ENCODE data around the gene CST8.

Gene CST8

DNA sequence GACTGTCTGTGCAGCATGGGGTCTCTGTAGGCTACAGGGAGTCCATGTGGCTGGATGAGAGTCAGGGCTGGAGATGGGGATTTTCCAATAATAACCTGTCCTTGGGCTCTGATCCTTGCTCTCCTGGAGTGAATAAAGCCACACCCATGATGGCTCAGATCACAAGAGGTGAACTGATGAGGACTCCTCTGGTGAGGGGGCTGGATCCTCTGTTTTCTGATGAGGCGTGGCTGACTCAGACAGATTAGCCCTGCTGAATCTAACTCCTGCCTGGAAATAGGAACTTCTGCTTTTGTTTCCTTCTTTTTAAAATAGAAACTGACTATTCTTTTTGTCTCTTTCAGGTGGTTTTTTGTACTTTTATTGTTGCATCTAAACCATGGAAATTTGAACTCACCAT, 50.4 kb downstream of the CST8 start:
- no peak overlapping the region for H3K4me3 ChIP-seq (IDR thresholded peaks at IDR 0.05; ENCODE audit: insufficient read depth, low read depth, low read length)
- TF ChIP-seq, protein P1, sequence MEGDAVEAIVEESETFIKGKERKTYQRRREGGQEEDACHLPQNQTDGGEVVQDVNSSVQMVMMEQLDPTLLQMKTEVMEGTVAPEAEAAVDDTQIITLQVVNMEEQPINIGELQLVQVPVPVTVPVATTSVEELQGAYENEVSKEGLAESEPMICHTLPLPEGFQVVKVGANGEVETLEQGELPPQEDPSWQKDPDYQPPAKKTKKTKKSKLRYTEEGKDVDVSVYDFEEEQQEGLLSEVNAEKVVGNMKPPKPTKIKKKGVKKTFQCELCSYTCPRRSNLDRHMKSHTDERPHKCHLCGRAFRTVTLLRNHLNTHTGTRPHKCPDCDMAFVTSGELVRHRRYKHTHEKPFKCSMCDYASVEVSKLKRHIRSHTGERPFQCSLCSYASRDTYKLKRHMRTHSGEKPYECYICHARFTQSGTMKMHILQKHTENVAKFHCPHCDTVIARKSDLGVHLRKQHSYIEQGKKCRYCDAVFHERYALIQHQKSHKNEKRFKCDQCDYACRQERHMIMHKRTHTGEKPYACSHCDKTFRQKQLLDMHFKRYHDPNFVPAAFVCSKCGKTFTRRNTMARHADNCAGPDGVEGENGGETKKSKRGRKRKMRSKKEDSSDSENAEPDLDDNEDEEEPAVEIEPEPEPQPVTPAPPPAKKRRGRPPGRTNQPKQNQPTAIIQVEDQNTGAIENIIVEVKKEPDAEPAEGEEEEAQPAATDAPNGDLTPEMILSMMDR (conservative IDR thresholded peaks at IDR 0.05; ENCODE audit: low read depth, low read length) = no peak
- H2AFZ ChIP-seq (ENCODE audit: low read depth) = no peak overlapping the region
- H3K27ac ChIP-seq = no peak overlapping the region
- H3K4me1 ChIP-seq (ENCODE audit: low read depth, poor library complexity, severe bottlenecking) = no peaks in the 10 kb centered on the region
- H3K79me2 ChIP-seq (ENCODE audit: insufficient read depth, low read depth) = no peaks in the 10 kb centered on the region
- H3K9ac ChIP-seq = no peak overlapping the region
- H4K20me1 ChIP-seq (ENCODE audit: insufficient read depth) = no peaks in the 10 kb centered on the region
- H3K4me2 ChIP-seq = no peak overlapping the region
- H3K27me3 ChIP-seq (ENCODE audit: insufficient read depth, low read depth) = no peaks in the 10 kb centered on the region
- H3K36me3 ChIP-seq (ENCODE audit: insufficient read depth) = no peaks in the 10 kb centered on the region

DNA sequence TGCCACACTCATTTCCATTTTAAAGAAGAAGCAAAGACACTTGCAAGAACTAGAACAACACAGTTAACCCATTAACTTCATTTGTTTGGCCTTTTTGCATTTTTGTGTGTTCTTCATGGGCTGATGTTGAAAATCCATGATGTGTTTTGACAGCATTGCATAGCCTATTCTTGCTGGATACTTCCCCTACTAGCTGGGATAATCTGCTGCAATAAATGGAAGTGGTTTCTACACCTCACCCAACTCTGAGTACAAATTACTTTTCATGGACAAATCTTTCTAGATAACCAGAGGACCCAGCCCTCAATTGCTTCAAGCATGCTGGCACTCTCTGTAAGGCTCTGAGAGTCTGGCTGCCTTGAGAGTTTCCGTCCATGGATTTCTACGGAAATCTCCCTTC, 50.9 kb downstream of the CST8 start:
- Histone ChIP-seq H3K79me2 (ENCODE audit: insufficient read depth, low read depth) (no peaks in the 10 kb centered on the region), H3K4me2 (no peak overlapping the region), H3K27me3 (ENCODE audit: insufficient read depth, low read depth) (no peaks in the 10 kb centered on the region), H3K9ac (no peak overlapping the region), H3K36me3 (ENCODE audit: insufficient read depth) (no peaks in the 10 kb centered on the region), H3K4me3 (IDR thresholded peaks at IDR 0.05; ENCODE audit: insufficient read depth, low read depth, low read length) (no peak overlapping the region), H3K27ac (no peak overlapping the region), H4K20me1 (ENCODE audit: insufficient read depth) (no peaks in the 10 kb centered on the region), H3K4me1 (ENCODE audit: low read depth, poor library complexity, severe bottlenecking) (no peaks in the 10 kb centered on the region), H2AFZ (ENCODE audit: low read depth) (no peak overlapping the region)
- TF ChIP-seq, protein P1 (conservative IDR thresholded peaks at IDR 0.05; ENCODE audit: low read depth, low read length) = no peak

GRCh38 chr20:23542801-23543200, 51.9 kb downstream of the CST8 start:
- H2AFZ ChIP-seq (ENCODE audit: low read depth) = no peak overlapping the region
- H3K27me3 ChIP-seq (ENCODE audit: insufficient read depth, low read depth) = no peaks in the 10 kb centered on the region
- no peak overlapping the region for H3K9ac ChIP-seq
- H3K4me3 ChIP-seq (IDR thresholded peaks at IDR 0.05; ENCODE audit: insufficient read depth, low read depth, low read length) = no peak overlapping the region
- no peak overlapping the region for H3K27ac ChIP-seq
- H3K4me2 ChIP-seq = no peak overlapping the region
- H3K79me2 ChIP-seq (ENCODE audit: insufficient read depth, low read depth) = no peaks in the 10 kb centered on the region
- no peaks in the 10 kb centered on the region for H3K4me1 ChIP-seq (ENCODE audit: low read depth, poor library complexity, severe bottlenecking)
- H3K36me3 ChIP-seq (ENCODE audit: insufficient read depth) = no peaks in the 10 kb centered on the region
- TF ChIP-seq, protein P1 (conservative IDR thresholded peaks at IDR 0.05; ENCODE audit: low read depth, low read length) = no peak
- H4K20me1 ChIP-seq (ENCODE audit: insufficient read depth) = no peaks in the 10 kb centered on the region

DNA sequence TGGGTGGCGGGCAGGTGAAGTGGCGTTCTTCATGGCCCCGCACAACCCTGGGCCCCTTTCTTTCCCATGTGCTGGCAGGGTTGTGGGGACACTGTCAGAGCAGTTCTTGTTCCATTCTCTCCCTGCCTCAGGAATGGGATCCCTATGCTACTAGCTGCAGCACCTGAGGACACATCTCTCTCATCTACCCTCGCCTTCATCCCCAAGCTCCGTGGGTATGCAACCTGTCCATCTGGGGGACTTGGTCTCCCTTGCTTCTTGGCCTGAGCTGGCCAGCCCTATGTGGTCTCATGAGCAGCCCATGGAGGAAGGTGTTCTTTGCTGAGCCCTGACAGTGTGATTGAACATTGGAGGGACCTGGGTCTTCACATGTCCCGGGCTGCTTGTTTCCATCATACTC, 53.2 kb downstream of the CST8 start:
- no peak overlapping the region for H3K4me2 ChIP-seq
- no peak overlapping the region for H3K9ac ChIP-seq
- no peak overlapping the region for H3K4me3 ChIP-seq (IDR thresholded peaks at IDR 0.05; ENCODE audit: insufficient read depth, low read depth, low read length)
- no peak overlapping the region for H3K27ac ChIP-seq
- no peak overlapping the region for H2AFZ ChIP-seq (ENCODE audit: low read depth)
- no peaks in the 10 kb centered on the region for H3K27me3 ChIP-seq (ENCODE audit: insufficient read depth, low read depth)
- H3K36me3 ChIP-seq (ENCODE audit: insufficient read depth) = no peaks in the 10 kb centered on the region
- H4K20me1 ChIP-seq (ENCODE audit: insufficient read depth) = no peaks in the 10 kb centered on the region
- TF ChIP-seq, protein P1 (conservative IDR thresholded peaks at IDR 0.05; ENCODE audit: low read depth, low read length) = no peak
- H3K79me2 ChIP-seq (ENCODE audit: insufficient read depth, low read depth) = no peaks in the 10 kb centered on the region
- no peaks in the 10 kb centered on the region for H3K4me1 ChIP-seq (ENCODE audit: low read depth, poor library complexity, severe bottlenecking)

Measured in KMS-11 (cell line).